ENCODE measurements around the gene ZBTB40. TPM values are rescaled to one million over a fixed set of nuclear protein-coding genes. Genes with fewer than 3 reads are reported as not detected.

Gene ZBTB40
- total and polyA plus RNA-seq, 9 of the 15 experiments (the other 6 are each of a cell fraction or from before 2014, with no cell fraction given): 2.6 to 26.0 (median 18.8) TPM

- ChIA-PET CTCF (ENCODE audit: low intra/inter-chr PET ratio) (no interaction called here), POLR2A (interaction anchor here (0.6 to 0.7 kb wide), 2 partner anchors 13 to 270 kb away, joined by 3 read pairs; no protein-coding TSS in a partner anchor)
- H3K4me3 ChIP-seq: no peak overlapping the region
- no peak for FAIRE-seq
- H3K9ac ChIP-seq (ENCODE audit: insufficient read depth in 1 of 2, low read depth in 2 of 2, low read length in 2 of 2): no peak overlapping the region
- H3K9me3 ChIP-seq (replicated peaks; ENCODE audit: control insufficient read depth, insufficient read depth, low read depth, low read length): no peaks in the 10 kb centered on the region
- H3K79me2 ChIP-seq (ENCODE audit: control insufficient read depth, insufficient read depth, low read length): no peaks in the 10 kb centered on the region
- H2AFZ ChIP-seq (ENCODE audit: low read depth, low read length): no peak overlapping the region
- intact Hi-C loops (cut with micrococcal nuclease) (loop anchor here (5.0 kb wide), 1 partner anchor 117 kb away; the partner anchor contains the start of gene C1QC), in situ Hi-C loops (cut with MboI) (no loop called here)
- peaks cover 61% of the 10 kb centered on the region for H3K36me3 ChIP-seq (ENCODE audit: control insufficient read depth, insufficient read depth, low read length)
- no peak overlapping the region for H3K27ac ChIP-seq (ENCODE audit: extremely low read depth, low read depth, low read length)
- no peak overlapping the region for H3K4me2 ChIP-seq (ENCODE audit: insufficient read depth, low read length)
- no peak for DNase-seq (ENCODE audit: extremely low read depth in 1 of 4, low spot score in 3 of 4)
- ATAC-seq: no peak
- BruUV-seq (replicated peaks): no TSS peak
- WGBS (ENCODE audit: insufficient coverage, low coverage, missing lambda C conversion rate): 84% methylated on average over 11 of the region's 11 CpGs
- peaks cover 0 to 2% of the 10 kb centered on the region in 2 experiments; a peak in 1 of 5 replicates for H3K4me1 ChIP-seq (replicated peaks in 1 of 2; ENCODE audit: control insufficient read depth in 2 of 2, insufficient read depth in 2 of 2, low read length in 2 of 2)
- peaks cover 4% of the 10 kb centered on the region for H4K20me1 ChIP-seq (replicated peaks; ENCODE audit: control insufficient read depth, insufficient read depth, low read length)
- no peak for TF ChIP-seq DDX20 (tag; IDR thresholded peaks at IDR 0.05; ENCODE audit: low read depth)
- TF ChIP-seq BCOR (IDR thresholded peaks at IDR 0.05): no peak
- no peaks in the 10 kb centered on the region for H3K27me3 ChIP-seq (ENCODE audit: control insufficient read depth in 2 of 2, insufficient read depth in 2 of 2, low read length in 2 of 2)
- H3K9me1 ChIP-seq (ENCODE audit: control insufficient read depth, insufficient read depth, low read length): no peaks in the 10 kb centered on the region
Measured at GRCh38 chr1:22525646-22526045, 74.0 kb downstream of the ZBTB40 start.

GRCh38 chr1:22526098-22526497, 74.4 kb downstream of the ZBTB40 start:
- H3K36me3 ChIP-seq (ENCODE audit: control insufficient read depth, insufficient read depth, low read length): peaks cover 59% of the 10 kb centered on the region
- POLR2A ChIA-PET: interaction anchor here (0.6 to 0.7 kb wide), 2 partner anchors 13 to 270 kb away, joined by 3 read pairs; no protein-coding TSS in a partner anchor

More at GRCh38 chr1:22526098-22526497, 74.4 kb downstream of the ZBTB40 start:
- H3K9ac ChIP-seq (ENCODE audit: insufficient read depth in 1 of 2, low read depth in 2 of 2, low read length in 2 of 2): no peak overlapping the region
- H3K4me2 ChIP-seq (ENCODE audit: insufficient read depth, low read length): no peak overlapping the region
- H3K4me1 ChIP-seq (replicated peaks in 1 of 2; ENCODE audit: control insufficient read depth in 2 of 2, insufficient read depth in 2 of 2, low read length in 2 of 2): peaks cover 0 to 2% of the 10 kb centered on the region in 2 experiments; a peak in 1 of 5 replicates
- no peaks in the 10 kb centered on the region for H3K27me3 ChIP-seq (ENCODE audit: control insufficient read depth in 2 of 2, insufficient read depth in 2 of 2, low read length in 2 of 2)
- no TSS peak for BruUV-seq (replicated peaks)
- FAIRE-seq: no peak
- H3K79me2 ChIP-seq (ENCODE audit: control insufficient read depth, insufficient read depth, low read length): no peaks in the 10 kb centered on the region
- no peaks in the 10 kb centered on the region for H3K9me1 ChIP-seq (ENCODE audit: control insufficient read depth, insufficient read depth, low read length)
- WGBS (ENCODE audit: insufficient coverage, low coverage, missing lambda C conversion rate): 86% methylated on average over 11 of the region's 11 CpGs
- TF ChIP-seq JUND (IDR thresholded peaks at IDR 0.05; ENCODE audit: borderline replicate concordance, low read depth, low read length) (no peak), JUND (tag; IDR thresholded peaks at IDR 0.05; ENCODE audit: borderline replicate concordance, low read depth, low read length) (no peak), RBBP5 (IDR thresholded peaks at IDR 0.05; ENCODE audit: borderline replicate concordance, insufficient read depth, low read length, poor library complexity, severe bottlenecking) (no peak)
- H3K4me3 ChIP-seq: no peak overlapping the region
- CTCF ChIA-PET (ENCODE audit: low intra/inter-chr PET ratio): interaction anchor here (1.7 kb wide), 1 partner anchor 106 kb away, joined by 3 read pairs; no protein-coding TSS in a partner anchor
- no peak overlapping the region for H2AFZ ChIP-seq (ENCODE audit: low read depth, low read length)
- H3K27ac ChIP-seq (ENCODE audit: extremely low read depth, low read depth, low read length): no peak overlapping the region
- H3K9me3 ChIP-seq (replicated peaks; ENCODE audit: control insufficient read depth, insufficient read depth, low read depth, low read length): no peaks in the 10 kb centered on the region
- in situ Hi-C loops (cut with MboI) (no loop called here), intact Hi-C loops (cut with micrococcal nuclease) (loop anchor here (5.0 kb wide), 1 partner anchor 116 kb away; the partner anchor contains the start of gene C1QC)
- peaks cover 4% of the 10 kb centered on the region for H4K20me1 ChIP-seq (replicated peaks; ENCODE audit: control insufficient read depth, insufficient read depth, low read length)
- no peak for DNase-seq (ENCODE audit: extremely low read depth in 1 of 4, low spot score in 3 of 4)
- ATAC-seq: no peak

All from K562 (cell line).